ENCODE measurements around the gene SOX5.

Gene SOX5

GRCh38 chr12:23569356-23569755 lies 380.1 kb downstream of the SOX5 start:
- H3K27ac Mint-ChIP-seq, result no peak overlapping the region
- no peaks in the 10 kb centered on the region for H3K36me3 Mint-ChIP-seq
- no peaks in the 10 kb centered on the region for H3K27me3 Mint-ChIP-seq
- H3K4me1 Mint-ChIP-seq (ENCODE audit: low read depth), result no peaks in the 10 kb centered on the region
- H3K9me3 Mint-ChIP-seq (ENCODE audit: low read depth), result peaks cover 13% of the 10 kb centered on the region
- H3K4me3 Mint-ChIP-seq, result no peak overlapping the region

- Mint-ChIP-seq H3K27me3 (no peaks in the 10 kb centered on the region), H3K4me1 (ENCODE audit: low read depth) (no peaks in the 10 kb centered on the region), H3K36me3 (no peaks in the 10 kb centered on the region), H3K27ac (no peak overlapping the region), H3K4me3 (no peak overlapping the region), H3K9me3 (ENCODE audit: low read depth) (peaks cover 10% of the 10 kb centered on the region)
These were observed 383.3 kb downstream of the SOX5 start for GRCh38 chr12:23566133-23566532.

GRCh38 chr12:23564451-23565152 lies 384.9 kb downstream of the SOX5 start:
- H3K4me1 Mint-ChIP-seq (ENCODE audit: low read depth), result no peaks in the 10 kb centered on the region
- H3K36me3 Mint-ChIP-seq, result no peaks in the 10 kb centered on the region
- H3K27me3 Mint-ChIP-seq, result no peaks in the 10 kb centered on the region
- peaks cover 10% of the 10 kb centered on the region for H3K9me3 Mint-ChIP-seq (ENCODE audit: low read depth)
- no peak overlapping the region for H3K27ac Mint-ChIP-seq
- H3K4me3 Mint-ChIP-seq, result no peak overlapping the region

- peaks cover 7% of the 10 kb centered on the region for H3K9me3 Mint-ChIP-seq (ENCODE audit: low read depth)
- H3K4me1 Mint-ChIP-seq (ENCODE audit: low read depth), result no peaks in the 10 kb centered on the region
- no peak overlapping the region for H3K27ac Mint-ChIP-seq
- H3K4me3 Mint-ChIP-seq, result no peak overlapping the region
- H3K36me3 Mint-ChIP-seq, result no peaks in the 10 kb centered on the region
- no peaks in the 10 kb centered on the region for H3K27me3 Mint-ChIP-seq
These were observed 387.8 kb downstream of the SOX5 start for GRCh38 chr12:23561364-23562345.

- Mint-ChIP-seq H3K27ac (no peak overlapping the region), H3K4me3 (no peak overlapping the region), H3K27me3 (no peaks in the 10 kb centered on the region), H3K9me3 (ENCODE audit: low read depth) (peaks cover 7% of the 10 kb centered on the region), H3K36me3 (no peaks in the 10 kb centered on the region), H3K4me1 (ENCODE audit: low read depth) (no peaks in the 10 kb centered on the region)
These were observed 388.9 kb downstream of the SOX5 start for GRCh38 chr12:23560611-23561010.

- Mint-ChIP-seq H3K9me3 (ENCODE audit: low read depth) (no peaks in the 10 kb centered on the region), H3K27ac (no peak overlapping the region), H3K27me3 (no peaks in the 10 kb centered on the region), H3K4me3 (no peak overlapping the region), H3K36me3 (no peaks in the 10 kb centered on the region), H3K4me1 (ENCODE audit: low read depth) (no peaks in the 10 kb centered on the region)
These were observed 390.2 kb downstream of the SOX5 start for GRCh38 chr12:23559268-23559753.

- no peaks in the 10 kb centered on the region for H3K36me3 Mint-ChIP-seq
- H3K4me3 Mint-ChIP-seq, result no peak overlapping the region
- H3K27me3 Mint-ChIP-seq, result no peaks in the 10 kb centered on the region
- H3K27ac Mint-ChIP-seq, result no peak overlapping the region
- no peaks in the 10 kb centered on the region for H3K9me3 Mint-ChIP-seq (ENCODE audit: low read depth)
- H3K4me1 Mint-ChIP-seq (ENCODE audit: low read depth), result no peaks in the 10 kb centered on the region
These were observed 392.8 kb downstream of the SOX5 start for GRCh38 chr12:23556661-23557060.

GRCh38 chr12:23555825-23556207 lies 393.7 kb downstream of the SOX5 start:
- H3K4me3 Mint-ChIP-seq, result no peak overlapping the region

GRCh38 chr12:23555180-23555824 lies 394.2 kb downstream of the SOX5 start:
- H3K4me1 Mint-ChIP-seq (ENCODE audit: low read depth), result no peaks in the 10 kb centered on the region
- H3K4me3 Mint-ChIP-seq, result no peak overlapping the region
- no peak overlapping the region for H3K27ac Mint-ChIP-seq
- H3K36me3 Mint-ChIP-seq, result no peaks in the 10 kb centered on the region
- H3K9me3 Mint-ChIP-seq (ENCODE audit: low read depth), result no peaks in the 10 kb centered on the region
- no peaks in the 10 kb centered on the region for H3K27me3 Mint-ChIP-seq

More at GRCh38 chr12:23555825-23556207, 393.7 kb downstream of the SOX5 start:
- Mint-ChIP-seq H3K9me3 (ENCODE audit: low read depth) (no peaks in the 10 kb centered on the region), H3K36me3 (no peaks in the 10 kb centered on the region), H3K4me1 (ENCODE audit: low read depth) (no peaks in the 10 kb centered on the region), H3K27me3 (no peaks in the 10 kb centered on the region), H3K27ac (no peak overlapping the region)

GRCh38 chr12:23552417-23552816 lies 397.1 kb downstream of the SOX5 start:
- Mint-ChIP-seq H3K27ac (no peak overlapping the region), H3K4me3 (no peak overlapping the region), H3K27me3 (no peaks in the 10 kb centered on the region), H3K36me3 (no peaks in the 10 kb centered on the region), H3K9me3 (ENCODE audit: low read depth) (no peaks in the 10 kb centered on the region), H3K4me1 (ENCODE audit: low read depth) (no peaks in the 10 kb centered on the region)

- H3K9me3 Mint-ChIP-seq (ENCODE audit: low read depth), result peaks cover 3% of the 10 kb centered on the region
- no peak overlapping the region for H3K4me3 Mint-ChIP-seq
- no peaks in the 10 kb centered on the region for H3K36me3 Mint-ChIP-seq
- H3K4me1 Mint-ChIP-seq (ENCODE audit: low read depth), result no peaks in the 10 kb centered on the region
- no peaks in the 10 kb centered on the region for H3K27me3 Mint-ChIP-seq
- no peak overlapping the region for H3K27ac Mint-ChIP-seq
These were observed 398.7 kb downstream of the SOX5 start for GRCh38 chr12:23550753-23551152.

- no peaks in the 10 kb centered on the region for H3K36me3 Mint-ChIP-seq
- H3K27ac Mint-ChIP-seq, result no peak overlapping the region
- peaks cover 3% of the 10 kb centered on the region for H3K9me3 Mint-ChIP-seq (ENCODE audit: low read depth)
- H3K27me3 Mint-ChIP-seq, result no peaks in the 10 kb centered on the region
- no peaks in the 10 kb centered on the region for H3K4me1 Mint-ChIP-seq (ENCODE audit: low read depth)
- H3K4me3 Mint-ChIP-seq, result no peak overlapping the region
These were observed 400.7 kb downstream of the SOX5 start for GRCh38 chr12:23548742-23549141.

GRCh38 chr12:23546756-23547155 lies 402.7 kb downstream of the SOX5 start:
- H3K36me3 Mint-ChIP-seq, result no peaks in the 10 kb centered on the region
- no peak overlapping the region for H3K27ac Mint-ChIP-seq
- no peaks in the 10 kb centered on the region for H3K4me1 Mint-ChIP-seq (ENCODE audit: low read depth)
- H3K27me3 Mint-ChIP-seq, result no peaks in the 10 kb centered on the region
- no peak overlapping the region for H3K4me3 Mint-ChIP-seq
- peaks cover 8% of the 10 kb centered on the region for H3K9me3 Mint-ChIP-seq (ENCODE audit: low read depth)

GRCh38 chr12:23543767-23544166 lies 405.7 kb downstream of the SOX5 start:
- H3K36me3 Mint-ChIP-seq, result no peaks in the 10 kb centered on the region
- H3K27me3 Mint-ChIP-seq, result no peaks in the 10 kb centered on the region
- H3K9me3 Mint-ChIP-seq (ENCODE audit: low read depth), result peaks cover 20% of the 10 kb centered on the region
- no peak overlapping the region for H3K27ac Mint-ChIP-seq
- no peak overlapping the region for H3K4me3 Mint-ChIP-seq
- no peaks in the 10 kb centered on the region for H3K4me1 Mint-ChIP-seq (ENCODE audit: low read depth)

- H3K27ac Mint-ChIP-seq, result no peak overlapping the region
- H3K27me3 Mint-ChIP-seq, result no peaks in the 10 kb centered on the region
- H3K36me3 Mint-ChIP-seq, result no peaks in the 10 kb centered on the region
- H3K9me3 Mint-ChIP-seq (ENCODE audit: low read depth), result peaks cover 20% of the 10 kb centered on the region
- H3K4me1 Mint-ChIP-seq (ENCODE audit: low read depth), result no peaks in the 10 kb centered on the region
- no peak overlapping the region for H3K4me3 Mint-ChIP-seq
These were observed 407.3 kb downstream of the SOX5 start for GRCh38 chr12:23542187-23542586.

Data from activated naive CD8-positive, alpha-beta T cell (primary cell).